AG10803 (cell line): Measurements from ENCODE around the gene NEB.

ENCODE experiments used
- DNase-seq: peaks from one replicate; pipeline ENCODE4 v3.0.0; 2010; ENCODE audit warnings: low read depth
- H3K4me3 ChIP-seq: 2 replicates; pipeline ENCODE4 v1.5.1; 2011; ENCODE audit warnings: mild to moderate bottlenecking, low read length, control low read depth
- TF ChIP-seq, protein P1 (sequence below): conservative IDR thresholded peaks from 2 replicates; pipeline ENCODE4 v1.5.1; 2011; ENCODE audit warnings: mild to moderate bottlenecking, low read length, control low read depth, inconsistent platforms

NEB gene

GRCh38 chr2:151476287-151476686 lies 258.0 kb downstream of the NEB start:
- TF ChIP-seq, protein P1, sequence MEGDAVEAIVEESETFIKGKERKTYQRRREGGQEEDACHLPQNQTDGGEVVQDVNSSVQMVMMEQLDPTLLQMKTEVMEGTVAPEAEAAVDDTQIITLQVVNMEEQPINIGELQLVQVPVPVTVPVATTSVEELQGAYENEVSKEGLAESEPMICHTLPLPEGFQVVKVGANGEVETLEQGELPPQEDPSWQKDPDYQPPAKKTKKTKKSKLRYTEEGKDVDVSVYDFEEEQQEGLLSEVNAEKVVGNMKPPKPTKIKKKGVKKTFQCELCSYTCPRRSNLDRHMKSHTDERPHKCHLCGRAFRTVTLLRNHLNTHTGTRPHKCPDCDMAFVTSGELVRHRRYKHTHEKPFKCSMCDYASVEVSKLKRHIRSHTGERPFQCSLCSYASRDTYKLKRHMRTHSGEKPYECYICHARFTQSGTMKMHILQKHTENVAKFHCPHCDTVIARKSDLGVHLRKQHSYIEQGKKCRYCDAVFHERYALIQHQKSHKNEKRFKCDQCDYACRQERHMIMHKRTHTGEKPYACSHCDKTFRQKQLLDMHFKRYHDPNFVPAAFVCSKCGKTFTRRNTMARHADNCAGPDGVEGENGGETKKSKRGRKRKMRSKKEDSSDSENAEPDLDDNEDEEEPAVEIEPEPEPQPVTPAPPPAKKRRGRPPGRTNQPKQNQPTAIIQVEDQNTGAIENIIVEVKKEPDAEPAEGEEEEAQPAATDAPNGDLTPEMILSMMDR: no peak
- DNase-seq: no peak
- H3K4me3 ChIP-seq: no peak overlapping the region

DNA sequence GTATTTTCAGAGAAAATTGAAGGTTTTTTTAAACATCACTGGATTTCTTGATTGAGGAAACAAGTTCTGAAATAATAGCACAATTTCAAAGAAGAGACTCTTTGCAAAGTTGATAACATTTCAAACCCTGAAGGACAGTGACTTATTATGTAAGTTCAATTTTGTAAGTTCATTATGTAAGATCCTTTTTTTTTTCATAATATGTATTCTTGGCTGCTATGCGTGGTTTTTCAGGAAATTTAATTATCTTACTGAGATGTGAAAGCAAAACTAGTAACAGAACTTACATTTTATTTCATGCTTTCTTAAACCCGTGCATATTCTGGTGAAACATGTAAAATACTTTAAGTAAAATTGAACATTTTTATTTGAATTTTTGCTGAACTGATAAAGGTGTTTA lies 259.2 kb downstream of the NEB start:
- no peak for DNase-seq
- H3K4me3 ChIP-seq: no peak overlapping the region
- TF ChIP-seq, protein P1: no peak

GRCh38 chr2:151472966-151473365 lies 261.3 kb downstream of the NEB start:
- no peak overlapping the region for H3K4me3 ChIP-seq
- TF ChIP-seq, protein P1: no peak
- no peak for DNase-seq

- TF ChIP-seq, protein P1: no peak
- H3K4me3 ChIP-seq: no peak overlapping the region
- DNase-seq: no peak
These were observed 263.7 kb downstream of the NEB start for GRCh38 chr2:151470556-151470955.

GRCh38 chr2:151465771-151466170 lies 268.5 kb downstream of the NEB start:
- no peak for DNase-seq
- TF ChIP-seq, protein P1: no peak

DNA sequence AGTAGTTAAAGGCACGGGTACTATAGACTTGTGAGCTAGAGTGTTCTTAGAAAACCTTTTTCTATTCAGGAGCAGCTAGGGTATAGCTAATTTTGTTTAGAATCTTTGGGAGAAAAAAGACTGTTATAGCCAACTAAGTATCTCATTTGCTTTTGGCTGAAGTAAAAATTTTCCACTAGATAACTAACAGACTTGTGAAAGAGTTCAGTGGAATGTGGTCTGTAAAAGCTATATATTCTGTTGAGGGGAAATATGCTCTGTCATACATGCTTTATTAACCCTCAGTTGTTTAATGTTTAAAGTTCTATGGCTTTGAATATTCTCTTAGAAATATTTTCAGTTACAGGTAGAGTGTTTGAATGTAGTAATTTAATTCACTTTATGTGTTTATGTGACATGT lies 274.9 kb downstream of the NEB start:
- H3K4me3 ChIP-seq: no peak overlapping the region
- TF ChIP-seq, protein P1: no peak
- DNase-seq: peak; percentile 5

More at GRCh38 chr2:151465771-151466170, 268.5 kb downstream of the NEB start:
- H3K4me3 ChIP-seq: no peak overlapping the region

DNA sequence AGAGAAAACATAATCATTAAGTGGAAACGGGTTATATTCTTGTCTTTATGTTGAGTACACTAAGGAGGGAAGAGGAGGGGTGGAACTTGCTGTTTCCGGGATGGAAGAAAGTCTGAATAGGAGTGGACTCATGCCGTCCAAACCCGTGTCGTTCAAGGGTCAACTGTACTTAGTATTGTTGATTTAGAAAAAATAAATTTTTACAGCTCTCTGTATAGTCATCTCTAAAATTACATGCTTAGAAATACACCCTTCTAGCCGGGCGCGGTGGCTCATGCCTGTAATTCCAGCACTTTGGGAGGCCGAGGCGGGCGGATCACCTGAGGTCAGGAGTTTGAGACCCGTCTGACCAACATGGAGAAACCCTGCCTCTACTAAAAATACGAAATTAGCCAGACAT lies 295.1 kb downstream of the NEB start:
- TF ChIP-seq, protein P1: no peak
- no peak for DNase-seq

More for the DNA sequence above, 295.1 kb downstream of the NEB start:
- no peak overlapping the region for H3K4me3 ChIP-seq
